NCI-H82 (cell line): ENCODE data around the gene ZNF500.
"Not testable (repeated sequence)": the region's sequence is repeated elsewhere in the genome, so short reads cannot be mapped to it uniquely, and the experiment has no call there.

Source experiments
- DNase-seq: peaks from one replicate; lab custom pipeline; 2025; lab: John Stamatoyannopoulos, UW

ZNF500 gene

DNA sequence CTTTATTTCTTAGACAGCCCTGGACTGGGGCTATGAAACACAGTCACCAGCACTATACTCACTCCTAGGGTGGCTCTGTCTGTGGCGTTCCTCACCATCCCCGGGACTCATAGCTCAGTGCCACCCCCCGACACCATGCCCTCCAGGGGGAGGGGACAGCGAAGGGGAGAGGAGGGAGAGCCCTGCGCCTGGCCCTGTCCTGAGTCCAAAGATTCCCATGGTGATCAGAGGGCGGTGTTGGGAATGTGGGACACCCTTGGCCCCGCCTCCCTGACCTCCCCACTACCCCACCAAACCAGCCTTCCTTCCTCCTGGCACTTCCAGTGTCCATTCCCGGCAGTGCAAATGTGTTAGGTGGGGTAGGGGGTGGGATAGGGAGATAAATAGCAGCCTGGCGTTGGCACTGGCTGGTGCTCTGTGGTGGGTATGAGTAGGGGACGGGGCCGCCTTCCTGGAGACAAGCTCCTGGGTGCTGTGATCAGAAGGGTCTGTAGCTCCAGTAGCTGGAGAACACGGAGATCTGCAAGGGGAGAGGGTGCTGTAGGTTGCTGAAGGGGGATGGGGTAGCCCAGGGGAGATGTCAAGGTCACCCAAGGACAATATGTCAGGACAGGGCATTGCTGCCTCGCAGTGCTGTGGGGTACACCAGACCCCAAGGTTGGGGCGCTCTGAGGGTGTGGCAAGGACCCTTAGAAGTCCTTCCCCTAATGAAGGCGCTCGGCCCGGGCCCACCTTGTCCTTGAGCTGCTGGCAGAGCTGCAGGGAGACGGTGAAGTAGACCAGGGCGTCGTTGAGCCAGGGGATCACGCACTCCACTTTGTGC is 30.2 kb upstream of the ZNF500 start:
- no peak for DNase-seq

- DNase-seq, result no peak
Observed at GRCh38 chr16:4795828-4796572, 29.0 kb upstream of the ZNF500 start.

GRCh38 chr16:4795181-4795827 is 28.3 kb upstream of the ZNF500 start, which contains the start of gene SMIM22:
SMIM22 (plus strand) TSS chr16:4795369; CDS start chr16:4795735, 366 bp downstream.
- DNase-seq, result no peak

DNA sequence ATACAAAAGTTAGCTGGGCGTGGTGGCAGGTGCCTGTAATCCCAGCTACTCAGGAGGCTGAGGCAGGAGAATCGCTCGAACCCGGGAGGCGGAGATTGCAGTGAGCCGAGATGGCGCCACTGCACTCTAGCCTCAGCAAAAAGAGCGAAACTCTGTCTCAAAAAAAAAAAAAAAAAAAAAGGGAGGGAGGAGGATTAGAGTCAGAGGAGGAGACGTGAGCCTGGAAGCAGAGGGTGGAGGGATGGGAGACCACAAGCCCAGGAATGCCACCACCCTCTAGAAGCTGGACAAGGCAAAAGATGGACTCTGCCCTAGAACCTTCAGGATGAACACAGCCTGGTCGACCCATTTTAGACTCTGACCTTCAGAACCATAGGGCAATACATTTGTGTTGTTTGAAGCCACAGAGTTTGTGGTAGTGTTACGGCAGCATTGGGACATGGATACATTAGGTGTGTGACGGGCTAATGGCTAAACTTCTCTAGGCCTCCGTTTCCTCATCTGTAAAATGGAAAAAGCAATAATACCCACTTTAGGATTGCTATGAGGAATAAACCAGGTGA is 26.1 kb upstream of the ZNF500 start:
- peak; percentile 60 for DNase-seq

DNA sequence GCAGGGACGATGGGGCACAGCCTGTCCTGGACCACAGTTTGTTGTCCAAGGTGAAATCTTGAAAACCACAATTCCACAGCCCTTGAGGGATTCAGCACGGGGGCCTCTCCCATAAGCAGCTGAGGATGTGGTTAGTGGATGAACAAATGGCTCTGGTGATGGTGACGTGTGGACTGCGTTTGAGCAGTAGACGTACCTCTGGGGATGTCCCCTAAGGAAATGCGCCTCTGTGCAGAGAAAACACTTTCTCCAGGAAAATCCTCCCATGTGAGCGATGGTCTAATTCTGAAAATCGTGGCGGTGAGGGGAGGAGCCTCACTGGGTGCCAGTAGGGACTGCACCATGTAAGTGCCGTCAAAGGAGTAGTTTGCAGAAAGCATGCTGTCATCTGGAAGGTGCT is 23.9 kb upstream of the ZNF500 start:
- DNase-seq, result no peak

DNA sequence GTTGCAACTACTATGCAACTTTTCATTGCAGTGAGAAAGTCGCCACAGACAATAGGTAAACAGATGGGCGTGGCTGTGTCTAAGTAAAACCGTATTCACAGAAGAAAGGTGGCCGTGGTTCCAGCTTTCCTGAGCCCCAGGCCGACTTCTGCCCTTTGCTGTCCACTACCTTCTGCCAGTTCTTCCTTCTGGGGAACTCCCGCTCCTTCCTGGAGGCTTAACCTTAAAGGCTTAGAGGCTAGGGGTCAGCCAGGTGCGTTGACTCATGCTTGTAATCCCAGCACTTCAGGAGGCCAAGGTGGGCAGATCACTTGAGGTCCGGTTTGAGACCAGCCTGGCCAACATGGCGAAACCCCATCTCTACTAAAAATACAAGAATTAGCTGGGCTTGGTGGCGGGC is 23.3 kb upstream of the ZNF500 start:
- peak; percentile 68 for DNase-seq

DNA sequence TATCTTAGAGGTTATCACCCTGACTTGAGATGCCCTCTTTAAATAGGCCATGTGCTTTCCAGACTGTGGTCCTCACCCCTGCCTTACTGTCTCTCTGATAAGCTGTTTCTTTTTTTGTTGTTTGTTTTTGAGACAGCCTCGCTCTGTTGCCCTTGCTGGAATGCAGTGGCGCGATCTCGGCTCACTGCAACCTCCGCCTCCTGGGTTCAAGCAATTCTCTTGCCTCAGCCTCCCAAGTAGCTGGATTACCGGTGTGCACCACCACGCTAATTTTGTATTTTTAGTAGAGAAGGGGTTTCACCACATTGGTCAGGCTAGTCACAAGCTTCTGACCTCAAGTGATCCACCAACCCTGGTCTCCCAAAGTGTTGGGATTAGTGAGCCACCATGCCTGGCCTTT is 21.9 kb upstream of the ZNF500 start:
- no peak for DNase-seq

GRCh38 chr16:4788489-4788889 is 21.5 kb upstream of the ZNF500 start:
- DNase-seq, result no peak

DNA sequence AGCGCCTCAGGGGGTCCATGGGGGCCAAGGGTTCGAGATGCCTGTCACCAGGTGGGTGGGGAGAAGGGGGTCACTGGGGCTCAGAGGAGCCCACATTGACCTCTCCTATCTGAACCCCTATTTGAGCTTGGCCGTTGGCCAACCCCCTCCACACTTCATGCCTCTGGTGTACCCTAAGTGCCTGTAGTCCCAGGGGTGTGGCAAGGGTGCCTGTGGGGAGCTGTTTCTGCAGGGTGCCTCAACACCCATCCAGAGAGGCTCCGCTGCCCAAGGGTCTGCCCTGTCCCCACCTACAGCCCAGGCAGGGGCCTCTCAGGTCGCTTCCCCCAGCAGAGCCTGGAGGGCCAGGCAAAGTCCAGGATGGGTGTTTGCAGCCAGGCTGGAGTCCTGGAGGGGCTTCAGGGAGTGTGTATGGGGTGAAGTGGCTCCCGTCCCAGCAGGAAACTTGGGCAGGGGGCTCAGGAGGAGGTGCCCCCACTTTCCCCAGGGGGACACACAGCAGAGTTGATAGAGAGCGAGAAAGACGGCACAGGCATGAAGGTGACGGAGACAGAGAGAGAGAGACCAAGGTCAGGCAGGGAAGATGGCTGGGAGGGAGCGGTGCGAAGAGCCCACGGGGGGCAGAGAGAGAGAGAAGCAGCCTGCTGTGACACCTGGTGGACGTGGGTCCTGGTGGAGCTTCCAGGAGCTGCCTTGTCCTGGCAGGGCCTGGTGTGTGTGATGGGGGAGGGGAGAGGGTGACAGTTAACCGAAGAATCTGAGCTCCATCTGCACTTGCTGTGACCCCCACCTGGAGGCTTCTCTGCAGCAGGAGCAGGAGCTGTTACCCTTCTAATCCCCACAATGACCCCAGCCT is 20.9 kb upstream of the ZNF500 start, which contains the start of gene SEPTIN12:
Gene SEPTIN12, minus strand, starts transcription at position 719 of the 856 bp plus-strand sequence. Its CDS starts 700 bp downstream, at position 19.
- DNase-seq, result peak; percentile 99

- no peak for DNase-seq
Observed at GRCh38 chr16:4787068-4787467, 20.1 kb upstream of the ZNF500 start.

DNA sequence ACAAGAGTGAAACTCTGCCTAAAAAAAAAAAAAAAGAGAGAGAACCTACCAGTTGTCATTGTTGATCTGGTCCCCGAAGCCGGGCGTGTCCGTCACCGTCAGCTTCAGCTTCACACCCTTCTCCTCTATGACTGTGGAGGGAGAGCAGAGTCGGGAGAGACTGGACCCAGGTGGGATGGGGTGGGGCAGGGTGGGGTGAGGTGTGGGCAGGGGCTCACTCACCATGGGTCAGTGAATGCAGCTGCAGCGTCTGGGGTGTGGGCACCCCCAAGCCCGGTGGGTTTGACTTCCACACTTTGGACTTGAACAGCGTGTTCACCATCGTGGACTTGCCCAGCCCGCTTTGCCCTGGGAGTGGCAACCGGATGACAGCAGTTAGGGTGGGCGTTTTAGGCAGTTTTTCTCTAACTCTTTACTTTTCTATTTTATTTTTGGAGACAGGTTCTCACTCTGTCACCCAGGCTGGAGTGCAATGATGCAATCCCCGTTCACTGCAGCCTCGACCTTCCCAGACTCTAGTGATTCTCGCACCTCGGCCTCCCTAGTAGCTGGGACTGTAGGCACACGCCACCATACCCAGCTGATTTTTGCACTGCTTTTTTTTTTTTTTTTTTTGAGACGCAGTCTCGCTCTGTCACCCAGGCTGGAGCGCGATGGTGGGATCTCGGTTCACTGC is 18.9 kb upstream of the ZNF500 start:
- no peak for DNase-seq

DNA sequence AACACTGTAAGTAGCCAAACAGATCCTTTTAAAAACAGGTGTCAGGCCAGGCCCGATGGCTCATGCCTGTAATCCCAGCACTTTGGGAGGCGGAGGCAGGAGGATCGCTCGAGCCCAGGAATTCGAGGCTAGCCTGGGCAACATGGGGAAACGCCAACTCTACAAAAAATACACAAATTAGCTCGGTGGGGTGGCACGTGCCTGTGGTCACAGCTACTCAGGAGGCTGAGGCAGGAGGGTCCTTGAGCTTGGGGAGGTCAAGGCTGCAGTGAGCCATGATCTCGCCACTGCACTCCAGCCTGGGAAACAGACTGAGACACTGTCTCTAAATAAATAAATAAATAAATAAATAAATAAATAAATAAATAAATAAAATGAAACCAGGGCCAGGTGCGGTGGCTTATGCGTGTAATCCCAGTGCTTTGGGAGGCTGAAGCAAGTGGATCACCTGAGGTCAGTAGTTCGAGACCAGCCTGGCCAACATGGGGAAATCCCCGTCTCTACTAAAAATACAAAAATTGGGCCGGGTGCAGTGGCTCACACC is 17.6 kb upstream of the ZNF500 start:
- not testable (repeated sequence) for DNase-seq

DNA sequence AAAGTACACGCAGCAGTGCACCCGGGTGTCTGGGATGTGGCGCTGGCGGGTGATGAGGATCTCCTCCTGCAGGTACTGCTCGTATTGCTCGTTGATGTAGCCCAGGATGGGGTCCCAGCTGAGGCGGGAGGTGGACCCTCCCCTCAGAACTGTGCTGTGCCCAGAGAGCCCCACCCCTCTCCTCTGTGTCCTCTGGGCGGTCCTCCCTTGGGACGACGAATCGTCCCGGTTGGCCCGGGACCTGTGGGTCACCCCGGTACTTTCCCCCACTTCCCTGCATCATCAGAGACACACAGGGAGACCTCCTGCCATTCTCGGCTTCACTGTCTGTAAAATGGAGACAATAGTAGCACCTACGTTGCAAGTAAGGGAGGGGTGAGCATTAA is 17.0 kb upstream of the ZNF500 start:
- DNase-seq, result no peak

GRCh38 chr16:4783251-4783950 is 16.4 kb upstream of the ZNF500 start:
- no peak for DNase-seq

- DNase-seq, result peak; percentile 53
Observed at GRCh38 chr16:4780235-4780634, 13.3 kb upstream of the ZNF500 start.

GRCh38 chr16:4778050-4778392 is 11.1 kb upstream of the ZNF500 start:
- no peak for DNase-seq

GRCh38 chr16:4777339-4778049 is 10.5 kb upstream of the ZNF500 start:
- DNase-seq, result no peak

GRCh38 chr16:4776141-4776705 is 9.3 kb upstream of the ZNF500 start:
- DNase-seq, result no peak

DNA sequence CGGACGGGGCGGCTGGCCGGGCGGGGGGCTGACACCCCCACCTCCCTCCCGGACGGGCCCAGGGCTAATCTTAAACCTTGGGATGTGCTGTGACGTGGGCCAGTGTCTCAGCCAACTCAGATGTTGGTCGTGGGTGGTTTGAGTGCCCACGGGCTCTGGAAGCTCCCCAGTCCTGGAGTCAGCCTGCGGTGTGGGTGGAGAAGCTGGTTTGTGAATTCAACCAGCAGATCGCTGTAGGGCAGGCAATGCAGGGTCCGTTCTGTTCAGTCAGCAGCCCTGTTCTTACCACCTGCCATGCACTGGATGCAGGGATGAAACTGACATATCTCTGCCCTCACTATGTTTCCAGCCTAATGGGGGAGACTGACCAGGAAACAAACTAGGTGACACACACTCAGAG is 8.0 kb upstream of the ZNF500 start:
- peak; percentile 63 for DNase-seq
